Neural progenitor cell (in vitro differentiated cells): ENCODE measurements around the gene LINC00237.

ENCODE experiments used
- EZH2 ChIP-seq: fragments of 200-600 bp; sonication (generic); IDR thresholded peaks from 2 replicates; pipeline ENCODE4 v1.6.1; 2017; ENCODE audit warnings: antibody characterized with exemption, mild to moderate bottlenecking, moderate library complexity
- TF ChIP-seq, protein P1 (sequence below): fragments of 200-600 bp; sonication (generic); IDR thresholded peaks from 2 replicates; pipeline ENCODE4 v1.5.1; 2017; ENCODE audit warnings: antibody characterized with exemption, mild to moderate bottlenecking

DNA sequence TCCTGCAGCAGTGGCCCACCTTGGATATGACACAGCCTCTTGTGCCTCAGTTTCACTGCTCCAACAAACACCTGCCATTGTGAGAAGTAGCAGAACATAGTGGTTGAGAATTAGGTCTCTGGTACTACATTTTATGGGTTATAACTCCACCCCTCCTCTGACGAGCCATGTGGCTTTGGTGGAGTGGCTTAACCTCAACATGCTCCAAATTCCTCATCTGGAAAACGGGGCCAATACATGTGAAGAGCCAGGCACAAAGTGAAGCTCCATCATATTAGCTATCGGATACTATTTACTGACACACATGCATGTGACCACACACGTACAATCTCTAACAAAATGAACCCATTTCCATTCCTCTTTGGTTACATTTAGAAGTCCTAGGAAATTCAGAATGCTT, 11.4 kb upstream of the LINC00237 start:
- TF ChIP-seq, protein P1, sequence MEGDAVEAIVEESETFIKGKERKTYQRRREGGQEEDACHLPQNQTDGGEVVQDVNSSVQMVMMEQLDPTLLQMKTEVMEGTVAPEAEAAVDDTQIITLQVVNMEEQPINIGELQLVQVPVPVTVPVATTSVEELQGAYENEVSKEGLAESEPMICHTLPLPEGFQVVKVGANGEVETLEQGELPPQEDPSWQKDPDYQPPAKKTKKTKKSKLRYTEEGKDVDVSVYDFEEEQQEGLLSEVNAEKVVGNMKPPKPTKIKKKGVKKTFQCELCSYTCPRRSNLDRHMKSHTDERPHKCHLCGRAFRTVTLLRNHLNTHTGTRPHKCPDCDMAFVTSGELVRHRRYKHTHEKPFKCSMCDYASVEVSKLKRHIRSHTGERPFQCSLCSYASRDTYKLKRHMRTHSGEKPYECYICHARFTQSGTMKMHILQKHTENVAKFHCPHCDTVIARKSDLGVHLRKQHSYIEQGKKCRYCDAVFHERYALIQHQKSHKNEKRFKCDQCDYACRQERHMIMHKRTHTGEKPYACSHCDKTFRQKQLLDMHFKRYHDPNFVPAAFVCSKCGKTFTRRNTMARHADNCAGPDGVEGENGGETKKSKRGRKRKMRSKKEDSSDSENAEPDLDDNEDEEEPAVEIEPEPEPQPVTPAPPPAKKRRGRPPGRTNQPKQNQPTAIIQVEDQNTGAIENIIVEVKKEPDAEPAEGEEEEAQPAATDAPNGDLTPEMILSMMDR, result no peak
- no peak for TF ChIP-seq EZH2
